Erythroblast (primary cell): Measurements from ENCODE around the gene NUDT3.

Experiments
- GATA1 ChIP-seq: IDR thresholded peaks from 2 replicates; pipeline ENCODE4 v1.6.1; 2011; ENCODE audit warnings: low read depth, mild to moderate bottlenecking, control low read depth, low read length, moderate library complexity
- POLR2A ChIP-seq: IDR thresholded peaks from 2 replicates; pipeline ENCODE4 v1.6.1; 2011; ENCODE audit warnings: mild to moderate bottlenecking, low read length

GRCh38 chr6:34385793-34386195, 6.7 kb downstream of the NUDT3 start:
- no peak for TF ChIP-seq POLR2A
- no peak for TF ChIP-seq GATA1
